Neural cell (in vitro differentiated cells): ENCODE measurements around the gene IL5RA. TPM values are rescaled to one million over a fixed set of nuclear protein-coding genes. Genes with fewer than 3 reads are reported as not detected.

Experiments
- H2AFZ ChIP-seq: fragments of 200-600, 300-800 bp; sonication (generic), shearing (Covaris generic); 2 replicates; pipeline ENCODE4 v1.6.0; 2014; ENCODE audit warnings: low read depth, mild to moderate bottlenecking, antibody characterized with exemption, low read length, moderate library complexity
- H3F3A ChIP-seq: fragments of 200-600 bp; shearing (Covaris generic); 2 replicates; pipeline ENCODE4 v1.6.1; 2016; ENCODE audit warnings: mild to moderate bottlenecking, moderate library complexity, mixed read lengths, antibody characterized with exemption, low read length; ENCODE audit not compliant: insufficient read depth, poor library complexity, severe bottlenecking
- H3K27ac ChIP-seq: fragments of 200-600, 300-800 bp; sonication (generic), shearing (Covaris generic); 2 replicates; pipeline ENCODE4 v1.5.1; 2014; ENCODE audit warnings: mild to moderate bottlenecking, low read length, moderate library complexity
- H3K27me3 ChIP-seq: fragments of 300-800, 200-600 bp; sonication (generic), shearing (Covaris generic); 2 replicates; pipeline ENCODE4 v1.6.0; 2014; ENCODE audit warnings: mild to moderate bottlenecking, low read depth, low read length, moderate library complexity; ENCODE audit not compliant: insufficient read depth
- H3K36me3 ChIP-seq: fragments of 300-800, 200-600 bp; sonication (generic), shearing (Covaris generic); 2 replicates; pipeline ENCODE4 v1.5.1; 2014; ENCODE audit warnings: mild to moderate bottlenecking, antibody characterized with exemption, low read length, moderate library complexity; ENCODE audit not compliant: insufficient read depth
- H3K4me2 ChIP-seq: fragments of 300-800, 200-600 bp; sonication (generic), shearing (Covaris generic); 2 replicates; pipeline ENCODE4 v1.6.0; 2014; ENCODE audit warnings: mild to moderate bottlenecking, low read length
- H3K4me3 ChIP-seq: fragments of 300-800, 200-600 bp; sonication (generic), shearing (Covaris generic); 2 replicates; pipeline ENCODE4 v1.5.1; 2014; ENCODE audit warnings: mild to moderate bottlenecking, low read length, moderate library complexity
- H3K79me2 ChIP-seq: fragments of 200-600 bp; shearing (Covaris generic); replicated peaks from 2 replicates; pipeline ENCODE4 v1.6.0; 2014; ENCODE audit warnings: mild to moderate bottlenecking, low read length, moderate library complexity; ENCODE audit not compliant: insufficient read depth
- H3K9ac ChIP-seq: fragments of 300-800, 200-600 bp; sonication (generic), shearing (Covaris generic); 2 replicates; pipeline ENCODE4 v1.6.1; 2016; ENCODE audit warnings: mild to moderate bottlenecking, low read length, mixed read lengths
- H3K9me2 ChIP-seq: fragments of 200-600 bp; shearing (Covaris generic); 2 replicates; pipeline ENCODE4 v1.6.1; 2016; ENCODE audit warnings: mild to moderate bottlenecking, low read length, mixed read lengths; ENCODE audit not compliant: insufficient read depth
- H3K9me3 ChIP-seq: fragments of 200-600, 300-800 bp; sonication (generic), shearing (Covaris generic); 2 replicates; pipeline ENCODE4 v1.6.1; 2016; ENCODE audit warnings: mild to moderate bottlenecking, mixed run types, low read length, moderate library complexity, mixed read lengths
- H4K20me1 ChIP-seq: fragments of 200-600 bp; shearing (Covaris generic); 2 replicates; pipeline ENCODE4 v1.6.1; 2016; ENCODE audit warnings: mild to moderate bottlenecking, mixed run types; ENCODE audit not compliant: insufficient read depth
- CTCF ChIP-seq: fragments of 450-650 bp; IDR thresholded peaks from 2 replicates; pipeline ENCODE4 v1.5.1; 2014; ENCODE audit warnings: antibody characterized with exemption, mild to moderate bottlenecking, moderate library complexity; ENCODE audit not compliant: poor library complexity, severe bottlenecking
- EP300 ChIP-seq: fragments of 450-650 bp; conservative IDR thresholded peaks from 2 replicates; pipeline ENCODE4 v1.6.1; 2014; ENCODE audit warnings: antibody characterized with exemption, mild to moderate bottlenecking, moderate library complexity; ENCODE audit not compliant: poor library complexity, severe bottlenecking
- EZH2 ChIP-seq: fragments of 200-600, 300-800 bp; shearing (Covaris generic), sonication (generic); IDR thresholded peaks from 2 replicates; pipeline ENCODE4 v1.6.1; 2014; ENCODE audit warnings: antibody characterized with exemption, low read length, borderline replicate concordance, mild to moderate bottlenecking; ENCODE audit not compliant: insufficient read depth, poor library complexity, severe bottlenecking
- MXI1 ChIP-seq: fragments of 450-650 bp; conservative IDR thresholded peaks from 2 replicates; pipeline ENCODE4 v1.6.1; 2014; ENCODE audit warnings: antibody characterized with exemption, mild to moderate bottlenecking; ENCODE audit not compliant: poor library complexity, severe bottlenecking
- POLR2AphosphoS5 ChIP-seq: IDR thresholded peaks from 2 replicates; pipeline ENCODE4 v1.6.1; 2012
- RAD21 ChIP-seq: fragments of 450-650 bp; conservative IDR thresholded peaks from 2 replicates; pipeline ENCODE4 v1.6.1; 2014; ENCODE audit warnings: antibody characterized with exemption, mild to moderate bottlenecking, moderate library complexity
- REST ChIP-seq: IDR thresholded peaks from 2 replicates; pipeline ENCODE4 v1.6.1; 2012; ENCODE audit warnings: borderline replicate concordance
- SMC3 ChIP-seq: fragments of 450-650 bp; conservative IDR thresholded peaks from 2 replicates; pipeline ENCODE4 v1.6.1; 2014; ENCODE audit warnings: antibody characterized with exemption, mild to moderate bottlenecking, moderate library complexity; ENCODE audit not compliant: poor library complexity
- TAF1 ChIP-seq: IDR thresholded peaks from 2 replicates; pipeline ENCODE4 v1.6.1; 2012; ENCODE audit warnings: low read depth
- polyA plus RNA-seq: library from polyadenylated mRNA; depleted of rRNA; stranded (reverse); fragments of >200 nt; gene quantifications from 2 replicates; pipeline ENCODE4 v1.2.3, GENCODE V29; 2014

IL5RA gene
- polyA plus RNA-seq, 1 donor from 2014 or later = 0.10 TPM

GRCh38 chr3:3105815-3106214, 4.4 kb downstream of the IL5RA start:
- Histone ChIP-seq H3K79me2 (no peaks in the 10 kb centered on the region), H4K20me1 (no peaks in the 10 kb centered on the region), H3K9me3 (no peaks in the 10 kb centered on the region), H3K9me2 (no peaks in the 10 kb centered on the region), H2AFZ (no peak overlapping the region), H3K4me2 (no peak overlapping the region), H3K27me3 (no peaks in the 10 kb centered on the region), H3K36me3 (no peaks in the 10 kb centered on the region), H3K9ac (no peak overlapping the region), H3F3A (no peaks in the 10 kb centered on the region), H3K27ac (no peak overlapping the region), H3K4me3 (no peak overlapping the region)
- TF ChIP-seq CTCF = no peak
- no peak for TF ChIP-seq RAD21
- no peak for TF ChIP-seq REST
- TF ChIP-seq MXI1 = no peak
- no peak for TF ChIP-seq EP300
- no peak for TF ChIP-seq EZH2
- TF ChIP-seq TAF1 = no peak
- TF ChIP-seq SMC3 = no peak
- no peak for TF ChIP-seq POLR2AphosphoS5

- Histone ChIP-seq H3K27me3 (no peaks in the 10 kb centered on the region), H3K9me2 (no peaks in the 10 kb centered on the region), H3K36me3 (no peaks in the 10 kb centered on the region), H3F3A (no peaks in the 10 kb centered on the region), H3K9me3 (no peaks in the 10 kb centered on the region), H3K79me2 (no peaks in the 10 kb centered on the region), H3K9ac (no peak overlapping the region), H2AFZ (no peak overlapping the region), H4K20me1 (no peaks in the 10 kb centered on the region), H3K4me2 (no peak overlapping the region), H3K4me3 (no peak overlapping the region), H3K27ac (no peak overlapping the region)
- no peak for TF ChIP-seq TAF1
- TF ChIP-seq POLR2AphosphoS5 = no peak
- no peak for TF ChIP-seq EP300
- TF ChIP-seq CTCF = no peak
- TF ChIP-seq REST = no peak
- no peak for TF ChIP-seq SMC3
- TF ChIP-seq RAD21 = no peak
- TF ChIP-seq EZH2 = no peak
- TF ChIP-seq MXI1 = no peak
Measured at GRCh38 chr3:3105246-3105645, 4.9 kb downstream of the IL5RA start.
